ENCODE data around the gene TTC13. TPM values are rescaled to one million over a fixed set of nuclear protein-coding genes. Genes with fewer than 3 reads are reported as not detected.

Gene TTC13
- total RNA-seq, 4 donors from 2014 or later, result 14.4 to 28.5 (median 26.1) TPM

DNA sequence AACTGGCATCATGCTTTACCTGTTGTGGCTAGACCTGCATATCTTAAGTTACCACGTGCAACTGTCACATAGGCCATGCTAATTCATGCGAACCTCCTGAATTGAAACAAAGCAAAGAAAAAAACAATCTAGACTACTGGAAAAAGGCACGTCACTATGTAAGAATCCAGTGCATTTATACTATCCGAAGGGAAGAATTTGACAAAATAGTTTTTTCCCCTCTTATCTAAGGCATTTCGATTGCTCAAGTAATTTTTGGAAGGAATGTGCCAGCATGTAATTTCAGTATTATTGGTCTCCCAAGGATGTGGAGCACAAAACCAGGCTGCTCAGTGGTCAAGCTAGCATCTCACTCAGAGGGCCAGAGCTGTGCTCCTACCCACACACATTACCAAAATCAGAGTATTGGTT, 78.8 kb downstream of the TTC13 start:
- Histone ChIP-seq H3K27me3 (no peaks in the 10 kb centered on the region), H3K4me3 (replicated peaks in 1 of 3) (no peak overlapping the region), H3K4me1 (peaks cover 6 to 13% of the 10 kb centered on the region in 2 donors), H3K36me3 (no peaks in the 10 kb centered on the region), H3K9me3 (no peaks in the 10 kb centered on the region), H3K27ac (peak overlapping the region in 2 of 3 donors; percentile 41 to 52)
- 48 to 61% methylated on average over 5 of the region's 5 CpGs for WGBS, 2 donors
- DNase-seq, result peak in 1 of 2 donors; percentile 20
- TF ChIP-seq, protein P1, sequence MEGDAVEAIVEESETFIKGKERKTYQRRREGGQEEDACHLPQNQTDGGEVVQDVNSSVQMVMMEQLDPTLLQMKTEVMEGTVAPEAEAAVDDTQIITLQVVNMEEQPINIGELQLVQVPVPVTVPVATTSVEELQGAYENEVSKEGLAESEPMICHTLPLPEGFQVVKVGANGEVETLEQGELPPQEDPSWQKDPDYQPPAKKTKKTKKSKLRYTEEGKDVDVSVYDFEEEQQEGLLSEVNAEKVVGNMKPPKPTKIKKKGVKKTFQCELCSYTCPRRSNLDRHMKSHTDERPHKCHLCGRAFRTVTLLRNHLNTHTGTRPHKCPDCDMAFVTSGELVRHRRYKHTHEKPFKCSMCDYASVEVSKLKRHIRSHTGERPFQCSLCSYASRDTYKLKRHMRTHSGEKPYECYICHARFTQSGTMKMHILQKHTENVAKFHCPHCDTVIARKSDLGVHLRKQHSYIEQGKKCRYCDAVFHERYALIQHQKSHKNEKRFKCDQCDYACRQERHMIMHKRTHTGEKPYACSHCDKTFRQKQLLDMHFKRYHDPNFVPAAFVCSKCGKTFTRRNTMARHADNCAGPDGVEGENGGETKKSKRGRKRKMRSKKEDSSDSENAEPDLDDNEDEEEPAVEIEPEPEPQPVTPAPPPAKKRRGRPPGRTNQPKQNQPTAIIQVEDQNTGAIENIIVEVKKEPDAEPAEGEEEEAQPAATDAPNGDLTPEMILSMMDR (IDR thresholded peaks at IDR 0.05), result no peak
- no peak for TF ChIP-seq POLR2A (IDR thresholded peaks at IDR 0.05)
- intact Hi-C loops (cut with DNase I), result no loop called here

GRCh38 chr1:230898748-230899147, 79.9 kb downstream of the TTC13 start:
- no peak overlapping the region for H3K27ac ChIP-seq
- intact Hi-C loops (cut with DNase I), result no loop called here
- WGBS, 2 donors, result 86 to 92% methylated on average over 8 of the region's 8 CpGs
- TF ChIP-seq POLR2A (IDR thresholded peaks at IDR 0.05), result no peak
- TF ChIP-seq, protein P1 (IDR thresholded peaks at IDR 0.05), result no peak
- no peak overlapping the region for H3K4me3 ChIP-seq (replicated peaks in 1 of 3)
- H3K9me3 ChIP-seq, result no peaks in the 10 kb centered on the region
- H3K4me1 ChIP-seq, result peaks cover 6 to 13% of the 10 kb centered on the region in 2 donors
- no peaks in the 10 kb centered on the region for H3K27me3 ChIP-seq
- H3K36me3 ChIP-seq, result no peaks in the 10 kb centered on the region
- DNase-seq, result no peak

DNA sequence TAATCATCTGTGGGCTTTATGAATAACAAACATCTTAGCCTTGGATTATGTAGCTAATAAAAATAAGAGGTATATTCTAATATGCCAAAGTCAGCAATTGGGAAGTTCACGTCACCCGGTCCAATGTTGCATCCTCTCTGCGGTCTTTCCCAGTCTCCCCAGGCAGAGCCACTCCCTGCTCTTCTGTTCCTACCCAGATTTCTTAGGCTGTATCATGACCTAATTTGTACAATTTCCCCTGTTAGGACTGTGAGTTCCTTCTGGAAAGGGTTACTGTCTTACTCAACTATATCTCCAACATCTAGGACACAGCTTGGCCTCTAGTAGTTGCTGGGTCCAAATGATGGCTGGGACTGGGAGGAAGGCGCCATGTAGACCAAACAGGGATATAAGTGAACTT, 80.5 kb downstream of the TTC13 start:
- TF ChIP-seq, protein P1 (IDR thresholded peaks at IDR 0.05), result no peak
- TF ChIP-seq POLR2A (IDR thresholded peaks at IDR 0.05), result no peak
- Histone ChIP-seq H3K4me1 (peaks cover 6 to 13% of the 10 kb centered on the region in 2 donors), H3K4me3 (replicated peaks in 1 of 3) (no peak overlapping the region), H3K9me3 (no peaks in the 10 kb centered on the region), H3K27ac (no peak overlapping the region), H3K27me3 (no peaks in the 10 kb centered on the region), H3K36me3 (no peaks in the 10 kb centered on the region)
- DNase-seq, result no peak
- 93 to 98% methylated on average over 4 of the region's 4 CpGs for WGBS, 2 donors
- intact Hi-C loops (cut with DNase I), result no loop called here

GRCh38 chr1:230896779-230897178, 81.9 kb downstream of the TTC13 start:
- peaks cover 6 to 12% of the 10 kb centered on the region in 2 donors for H3K4me1 ChIP-seq
- H3K9me3 ChIP-seq, result no peaks in the 10 kb centered on the region
- no peak overlapping the region for H3K27ac ChIP-seq
- no peak for DNase-seq
- no peaks in the 10 kb centered on the region for H3K36me3 ChIP-seq
- 27 to 47% methylated on average over 1 of the region's 1 CpG for WGBS, 2 donors
- H3K4me3 ChIP-seq (replicated peaks in 1 of 3), result no peak overlapping the region
- TF ChIP-seq POLR2A (IDR thresholded peaks at IDR 0.05), result no peak
- TF ChIP-seq, protein P1 (IDR thresholded peaks at IDR 0.05), result no peak
- no peaks in the 10 kb centered on the region for H3K27me3 ChIP-seq
- intact Hi-C loops (cut with DNase I), result no loop called here

DNA sequence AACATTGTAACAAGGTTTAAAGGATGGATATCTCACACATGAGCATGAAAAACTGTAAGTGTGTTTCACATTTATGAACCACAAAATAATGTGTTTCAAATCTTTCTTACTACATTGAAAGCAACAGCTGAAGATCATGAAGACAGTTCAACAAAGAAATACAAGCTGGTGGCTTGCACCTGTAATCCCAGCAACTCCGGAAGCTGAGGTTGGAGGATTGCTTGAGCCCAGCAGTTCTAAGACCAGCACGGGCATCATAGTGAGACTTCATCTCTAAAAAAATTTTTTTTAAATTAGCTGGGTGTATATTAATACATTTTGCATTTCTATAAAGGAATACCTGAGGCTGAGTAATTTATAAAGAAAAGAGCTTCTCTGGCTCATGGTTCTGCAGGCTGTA, 83.2 kb downstream of the TTC13 start:
- WGBS, 2 donors, result 93 to 98% methylated on average over 2 of the region's 2 CpGs
- H3K27me3 ChIP-seq, result no peaks in the 10 kb centered on the region
- intact Hi-C loops (cut with DNase I), result no loop called here
- no peaks in the 10 kb centered on the region for H3K4me1 ChIP-seq
- no peak for TF ChIP-seq POLR2A (IDR thresholded peaks at IDR 0.05)
- TF ChIP-seq, protein P1 (IDR thresholded peaks at IDR 0.05), result no peak
- H3K9me3 ChIP-seq, result no peaks in the 10 kb centered on the region
- H3K4me3 ChIP-seq (replicated peaks in 1 of 3), result no peak overlapping the region
- H3K36me3 ChIP-seq, result no peaks in the 10 kb centered on the region
- H3K27ac ChIP-seq, result no peak overlapping the region
- no peak for DNase-seq

Measured in thyroid gland (tissue), 4 donors.